Stimulated activated CD4-positive, alpha-beta T cell treated with anti-CD3 and anti-CD28 coated beads, Interleukin-2, amount 100 ng/mL, for 48 hours (primary cell): ENCODE data around the gene SCNN1A.
A peak's percentile ranks its signal among the peaks of the same experiment; 100 is the strongest.

ENCODE experiments used
- DNase-seq, 2 donors: peaks; one replicate each; pipeline ENCODE4 v3.0.0-alpha.2; 2020

SCNN1A gene

DNA sequence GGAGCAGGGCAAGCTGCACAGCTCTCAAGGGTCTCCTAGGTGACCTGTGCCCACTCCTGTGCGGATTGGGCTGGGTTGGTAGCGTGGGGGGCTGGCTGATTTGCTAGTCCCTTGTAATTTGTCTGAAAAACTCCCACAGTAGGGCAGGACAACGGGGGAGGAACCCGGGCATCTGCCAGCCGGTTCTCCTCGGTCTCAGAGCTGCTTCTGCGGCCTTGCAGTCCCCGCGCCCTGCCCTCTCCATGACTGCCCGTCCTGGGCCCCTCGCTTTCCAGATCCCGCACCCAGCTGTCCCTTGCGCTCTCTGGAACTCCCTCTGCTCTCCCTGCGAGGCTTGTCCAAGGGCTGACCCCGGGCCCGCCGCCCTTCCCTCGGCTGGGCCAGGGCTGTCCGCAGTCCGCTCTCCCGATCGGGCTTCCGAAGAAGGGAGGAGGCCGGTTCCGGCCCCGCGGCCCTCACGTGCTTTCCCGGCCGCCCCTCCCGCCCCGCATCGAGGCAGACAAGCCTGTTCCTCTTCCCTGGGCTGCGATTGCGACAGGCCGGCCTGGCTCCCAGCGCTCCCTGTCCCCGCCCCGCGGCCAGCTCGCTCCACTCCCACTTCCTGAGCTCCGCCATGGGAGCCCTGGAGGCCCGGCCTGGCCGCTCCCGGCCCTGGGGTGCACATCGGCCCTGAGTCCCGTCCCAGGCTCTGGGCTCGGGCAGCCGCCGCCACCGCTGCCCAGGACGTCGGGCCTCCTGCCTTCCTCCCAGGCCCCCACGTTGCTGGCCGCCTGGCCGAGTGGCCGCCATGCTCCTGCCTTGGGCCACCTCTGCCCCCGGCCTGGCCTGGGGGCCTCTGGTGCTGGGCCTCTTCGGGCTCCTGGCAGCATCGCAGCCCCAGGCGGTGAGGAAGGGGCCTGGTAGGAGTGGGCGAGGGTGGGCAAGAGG lies 8.5 kb upstream of the SCNN1A start, which contains the start of gene LTBR:
LTBR (plus strand) TSS at position 591 of the 927 bp plus-strand sequence; CDS start at position 788, 197 bp downstream.
- peak in 1 of 2 donors; percentile 26 for DNase-seq

DNA sequence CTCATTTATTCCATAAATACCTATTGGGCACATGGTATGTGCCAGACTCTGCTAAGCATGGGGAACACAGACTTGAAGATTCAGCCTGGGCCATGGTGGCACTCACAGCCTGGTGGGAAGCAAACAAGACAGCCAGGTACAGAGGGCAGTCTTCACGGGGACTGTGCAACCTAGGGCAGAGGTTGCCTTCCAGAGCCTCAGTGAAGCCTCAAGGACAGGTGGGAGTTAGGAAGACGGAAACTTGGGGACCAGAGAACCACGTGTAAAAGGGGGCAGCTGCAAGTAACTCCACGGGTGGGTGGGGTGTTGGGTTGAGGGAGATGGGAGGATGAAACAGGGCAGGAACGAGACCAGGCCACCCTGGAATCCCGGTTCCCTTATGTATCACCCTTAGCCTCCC lies 7.6 kb upstream of the SCNN1A start:
- DNase-seq, result no peak

DNA sequence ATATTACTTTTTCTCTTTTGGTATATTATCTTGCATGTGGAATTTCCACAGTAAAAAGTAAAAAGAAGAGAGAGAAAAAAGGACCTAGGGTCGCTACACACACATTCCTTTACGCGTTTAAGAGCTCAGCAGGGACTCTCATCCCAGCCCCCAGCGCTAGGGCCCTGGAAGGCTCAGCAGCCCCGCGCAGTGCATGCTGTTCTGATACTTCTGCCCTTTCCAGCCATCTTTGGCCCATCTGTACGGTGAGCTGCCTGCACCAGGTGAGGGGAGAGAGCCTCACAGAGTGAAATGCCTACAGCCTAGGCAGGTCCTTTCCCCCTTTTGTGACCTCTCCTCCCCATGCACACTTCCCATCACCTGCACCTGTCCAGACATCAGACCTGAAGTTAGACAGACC lies 7.0 kb upstream of the SCNN1A start:
- DNase-seq, result no peak

DNA sequence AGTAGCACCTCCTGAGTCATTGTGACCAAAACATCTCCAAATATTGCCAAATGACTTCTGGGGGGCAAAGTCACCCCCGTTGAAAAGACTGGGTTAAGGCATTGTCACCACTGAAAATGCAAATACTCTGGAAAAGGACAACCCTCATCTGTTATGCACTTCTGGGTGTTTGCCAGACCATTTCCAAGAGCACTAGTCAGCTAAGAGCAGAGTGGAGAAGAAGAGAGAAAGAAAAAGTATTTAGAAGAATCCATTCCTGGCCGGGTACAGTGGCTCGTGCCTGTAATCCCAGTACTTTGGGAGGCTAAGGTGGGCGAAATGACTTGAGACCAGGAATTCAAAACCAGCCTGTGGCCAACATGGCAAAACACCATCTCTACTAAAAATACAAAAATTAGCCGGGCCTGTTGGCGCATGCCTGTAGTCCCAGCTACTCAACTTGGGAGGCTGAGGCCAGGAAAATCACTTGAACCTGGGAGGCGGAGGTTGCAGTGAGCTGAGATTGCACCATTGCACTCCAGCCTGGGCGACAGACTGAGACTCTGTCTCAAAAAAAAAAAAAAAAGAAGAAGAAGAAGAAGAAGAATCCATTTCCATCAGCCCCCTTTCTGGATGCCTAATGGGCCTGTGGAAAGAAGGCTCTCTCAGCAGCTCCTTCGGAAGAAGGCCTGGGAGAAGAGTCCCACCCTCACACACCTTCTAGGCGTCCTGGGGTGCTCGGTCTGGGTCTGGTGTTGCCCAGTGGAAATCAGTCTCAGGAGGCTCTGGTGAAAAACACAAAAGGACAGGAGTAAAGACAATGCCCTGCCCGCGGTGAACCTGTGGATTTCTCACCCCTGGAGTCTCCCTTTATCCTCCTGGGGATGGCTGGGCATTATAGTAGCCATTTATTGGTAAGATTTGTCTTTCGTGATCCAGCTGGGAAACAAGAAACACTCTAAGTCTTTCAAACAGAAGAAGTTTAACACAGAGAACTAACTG lies 5.1 kb upstream of the SCNN1A start:
- no peak for DNase-seq

DNA sequence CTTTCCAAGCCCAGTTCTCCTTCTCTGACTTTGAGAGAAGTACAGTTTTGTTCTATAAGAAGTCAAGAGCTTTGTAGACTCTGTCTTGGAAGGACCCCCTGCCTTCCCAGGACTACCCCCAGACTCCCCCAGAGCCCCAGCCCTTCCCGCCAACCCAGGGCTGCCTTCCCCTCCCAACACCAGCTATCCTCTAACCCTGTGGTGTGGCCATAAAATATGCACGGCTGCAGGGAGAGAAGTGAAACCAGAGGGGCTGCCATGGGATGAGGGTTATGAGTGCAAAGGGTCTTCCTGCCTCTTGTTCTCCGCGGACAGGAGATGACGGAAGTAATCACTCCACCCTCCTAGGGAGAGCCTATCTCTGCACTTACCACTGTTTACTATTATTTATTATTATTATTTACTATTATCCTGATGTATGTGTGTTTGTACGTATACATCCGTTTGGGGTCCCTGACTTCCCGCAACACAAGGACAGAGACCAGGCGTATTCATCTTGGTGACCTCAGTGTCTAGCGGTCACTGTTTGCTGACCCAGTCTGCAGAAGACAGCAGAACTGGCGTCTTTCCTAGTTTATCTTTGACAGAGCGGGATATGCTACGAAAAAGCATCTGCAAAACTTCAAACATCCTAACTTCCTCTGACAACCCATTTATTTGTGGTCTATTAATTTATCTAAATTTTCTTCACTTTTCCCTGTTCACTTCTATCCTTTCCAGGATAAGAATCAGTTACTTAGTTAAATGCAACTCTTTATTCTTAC lies 3.5 kb upstream of the SCNN1A start:
- no peak for DNase-seq

DNA sequence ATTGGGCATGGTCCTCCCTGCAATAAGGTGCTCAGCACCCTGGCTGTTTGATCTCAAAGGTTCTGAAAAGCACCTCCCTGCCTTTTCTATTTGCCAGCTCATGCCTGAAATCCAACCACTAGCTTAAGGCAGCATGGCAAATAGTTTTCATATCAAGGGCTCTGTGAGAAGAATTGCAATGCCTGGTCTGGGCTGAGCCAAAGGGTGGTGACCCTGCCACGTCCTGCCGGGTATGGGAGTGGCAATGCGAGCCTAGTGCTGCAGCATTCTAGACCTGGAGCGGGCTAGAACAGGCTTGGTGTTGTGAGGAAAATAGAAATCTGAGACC lies 2.3 kb upstream of the SCNN1A start:
- DNase-seq, result no peak

DNA sequence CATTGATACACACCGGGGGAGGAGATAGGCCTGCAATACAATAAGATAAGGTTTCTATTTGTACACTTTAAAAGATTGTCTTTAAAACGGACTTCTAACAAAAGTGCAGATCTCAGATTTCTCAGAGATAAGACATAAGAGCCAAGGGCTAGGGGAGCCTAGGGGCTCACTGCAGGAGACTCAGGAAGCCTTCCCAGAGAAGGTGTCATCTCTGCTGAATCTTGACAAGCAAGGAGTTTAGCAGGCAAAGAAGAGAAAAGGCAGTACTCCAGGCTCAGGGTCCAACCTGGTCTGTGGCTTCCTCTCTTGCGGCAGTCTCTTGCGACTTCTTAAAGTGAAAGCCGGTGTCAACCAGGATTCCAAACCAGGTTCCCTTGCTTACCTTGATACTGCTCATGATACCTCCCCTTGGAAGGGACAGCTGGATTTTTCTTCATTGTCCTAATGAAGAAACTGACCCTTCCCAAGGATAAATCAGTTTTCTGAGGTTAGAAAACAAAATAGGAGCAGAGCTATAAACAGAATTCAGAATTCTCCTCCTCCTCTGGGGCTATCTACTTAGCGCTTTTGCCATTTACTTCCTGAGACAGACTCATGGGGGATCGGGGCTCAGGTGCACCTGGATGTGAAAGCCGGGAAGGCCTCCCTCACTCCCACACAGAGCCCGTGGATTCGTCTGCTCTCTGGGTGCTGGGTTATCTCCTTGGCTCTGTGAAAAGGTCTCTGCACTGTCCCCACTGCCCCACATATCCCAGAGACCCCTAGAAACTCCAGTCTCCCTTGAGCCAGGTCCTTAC lies 1.7 kb upstream of the SCNN1A start:
- DNase-seq, result no peak

DNA sequence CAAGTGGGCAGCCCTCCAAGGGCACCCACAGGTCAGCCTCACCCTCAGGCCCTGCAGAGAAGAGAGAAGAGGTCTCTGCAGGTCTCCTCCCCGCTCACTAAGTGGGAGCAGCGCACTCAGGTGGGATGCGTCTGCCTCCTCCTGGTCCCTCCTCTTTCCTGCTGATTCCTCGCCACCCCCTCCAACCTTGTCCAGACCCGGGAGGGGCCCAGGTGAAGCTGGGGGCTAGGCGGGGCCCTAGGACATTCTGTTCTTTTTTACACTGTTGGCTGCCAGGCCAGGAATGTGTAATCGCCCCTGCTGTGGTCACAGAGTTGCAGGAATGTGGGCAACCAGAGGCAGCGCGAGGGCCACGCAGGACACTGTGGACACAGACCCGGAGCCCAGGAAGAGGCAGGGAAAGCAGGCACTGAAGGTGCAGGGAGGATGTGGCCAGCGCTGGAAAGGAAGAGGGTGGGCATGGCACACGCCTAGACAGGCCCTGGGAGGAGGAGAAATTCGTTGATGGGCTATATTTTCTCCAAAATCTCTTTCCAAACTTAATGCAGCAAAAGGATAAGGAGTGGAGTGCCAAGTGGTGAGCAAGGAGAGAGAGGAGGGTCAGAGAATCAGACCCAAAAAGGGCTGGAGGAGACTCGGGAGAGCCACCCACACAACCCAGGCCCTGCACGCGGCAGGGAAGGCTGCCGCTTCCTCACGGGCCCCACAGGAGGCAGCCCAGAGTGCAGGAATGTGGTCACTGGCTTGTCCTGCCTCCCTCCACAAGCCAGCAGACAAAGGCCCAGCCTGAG lies 911 bp upstream of the SCNN1A start:
- DNase-seq, result no peak

DNA sequence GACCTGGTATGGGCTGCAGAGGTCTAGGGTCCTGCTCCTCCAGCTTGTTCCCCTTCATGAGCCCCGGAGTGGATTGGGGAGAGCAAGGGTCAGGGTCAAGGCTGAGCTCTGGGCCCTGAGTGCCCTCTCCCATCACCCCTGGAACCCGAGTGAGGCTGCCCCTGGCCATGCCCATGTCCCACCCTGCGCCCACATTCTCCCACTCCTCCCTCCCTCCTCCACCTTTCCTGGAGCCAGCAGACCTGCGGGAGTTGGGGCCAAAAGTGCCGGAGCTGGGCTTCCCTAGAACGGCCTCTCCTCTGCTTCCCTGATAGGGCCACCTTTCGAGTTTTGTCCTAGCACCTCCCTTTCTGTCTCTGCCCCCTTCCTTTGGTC lies 590 bp downstream of the SCNN1A start:
- no peak for DNase-seq

DNA sequence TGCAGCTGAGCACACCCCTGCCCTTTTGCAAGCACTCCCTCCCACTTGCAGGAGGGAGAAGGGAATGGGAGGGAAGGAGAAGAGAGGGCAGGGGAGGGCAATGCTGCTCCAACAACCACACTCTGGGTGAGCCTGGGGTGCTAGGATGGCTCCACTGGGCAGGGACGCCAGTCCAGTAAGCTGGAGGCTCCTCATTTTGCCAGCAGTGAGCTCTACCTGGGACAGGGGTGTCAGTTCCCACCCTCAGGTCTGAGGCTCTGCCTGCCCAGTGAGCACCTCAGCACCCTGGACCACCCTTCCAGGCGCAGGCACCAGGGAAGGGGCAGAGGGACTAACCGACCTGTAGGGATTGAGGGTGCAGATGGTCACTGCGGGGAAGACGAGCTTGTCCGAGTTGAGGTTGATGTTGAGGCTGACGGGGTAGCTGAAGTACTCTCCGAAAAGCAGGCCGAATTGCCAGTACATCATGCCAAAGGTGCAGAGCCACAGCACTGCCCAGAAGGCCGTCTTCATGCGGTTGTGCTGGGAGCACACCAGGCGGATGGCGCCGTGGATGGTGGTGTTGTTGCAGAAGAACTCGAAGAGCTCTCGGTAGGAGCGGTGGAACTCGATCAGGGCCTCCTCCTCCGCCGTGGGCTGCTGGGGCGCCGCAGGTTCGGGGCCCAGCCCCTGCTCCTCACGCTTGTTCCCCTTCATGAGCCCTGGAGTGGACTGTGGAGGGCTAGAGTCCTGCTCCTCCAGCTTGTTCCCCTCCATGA lies 1.2 kb downstream of the SCNN1A start:
- DNase-seq, result no peak

DNA sequence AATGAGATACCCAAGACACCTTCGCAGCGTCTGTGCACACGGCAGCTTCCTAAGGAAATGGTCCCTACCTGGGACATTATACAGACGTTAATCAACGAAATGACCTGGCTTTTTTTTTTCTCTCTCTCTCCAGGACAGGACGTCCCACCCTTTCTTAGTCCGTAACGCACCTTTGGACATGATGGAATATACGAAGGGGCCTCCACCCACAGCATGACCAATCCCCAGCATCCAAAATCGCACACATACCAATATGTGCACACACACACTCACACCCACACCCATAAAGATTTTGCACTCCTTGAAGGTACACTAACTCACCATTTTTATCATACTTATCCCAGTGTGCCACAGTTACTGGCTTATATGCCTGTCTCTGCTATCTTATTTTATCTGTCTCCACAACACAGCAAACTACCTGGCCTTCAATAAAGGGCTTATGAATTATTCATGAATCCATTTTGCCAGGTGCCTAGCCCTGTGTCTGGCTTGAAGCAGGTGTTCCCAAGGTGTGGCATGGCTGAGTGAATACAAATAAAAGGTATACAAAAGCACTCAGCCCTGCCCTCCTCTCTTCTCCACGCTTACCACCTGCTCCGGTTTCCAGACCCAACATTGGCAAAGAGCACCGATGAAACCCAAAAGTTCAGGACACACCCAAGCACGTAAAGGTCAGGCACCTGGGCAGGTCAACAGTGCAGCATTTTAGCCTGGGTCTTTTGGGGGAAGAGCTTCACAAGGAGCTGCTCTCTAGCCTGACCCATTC lies 2.2 kb downstream of the SCNN1A start:
- no peak for DNase-seq

DNA sequence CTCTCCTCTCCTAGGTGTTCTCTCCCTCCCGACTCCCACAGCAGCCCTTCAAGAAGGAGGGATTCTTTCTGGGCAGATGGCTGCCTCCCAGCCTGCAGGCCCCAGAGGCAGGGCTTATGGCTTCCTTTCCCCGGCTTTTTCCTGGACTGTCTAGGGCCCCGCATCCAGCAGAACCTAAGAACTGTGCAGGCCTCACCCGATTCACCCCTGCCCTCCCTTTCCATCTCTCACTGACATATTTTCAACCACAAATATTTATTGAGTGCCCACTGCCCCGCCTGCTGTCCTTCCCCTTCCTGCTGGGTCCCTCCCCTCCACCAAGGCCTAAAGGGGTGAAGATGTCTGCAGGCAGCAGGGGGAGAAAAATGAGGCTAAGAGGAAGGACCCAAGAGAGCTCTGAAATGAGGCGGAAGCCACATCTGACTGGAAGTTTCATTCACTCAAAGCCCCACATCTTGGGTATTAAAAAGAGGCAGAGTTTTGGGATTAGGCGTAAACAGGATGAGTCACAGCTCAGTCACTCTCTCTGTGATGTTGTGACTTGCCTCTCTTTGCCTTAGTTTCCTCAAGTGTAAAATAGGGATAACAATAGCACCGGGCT lies 2.9 kb downstream of the SCNN1A start:
- DNase-seq, result no peak

DNA sequence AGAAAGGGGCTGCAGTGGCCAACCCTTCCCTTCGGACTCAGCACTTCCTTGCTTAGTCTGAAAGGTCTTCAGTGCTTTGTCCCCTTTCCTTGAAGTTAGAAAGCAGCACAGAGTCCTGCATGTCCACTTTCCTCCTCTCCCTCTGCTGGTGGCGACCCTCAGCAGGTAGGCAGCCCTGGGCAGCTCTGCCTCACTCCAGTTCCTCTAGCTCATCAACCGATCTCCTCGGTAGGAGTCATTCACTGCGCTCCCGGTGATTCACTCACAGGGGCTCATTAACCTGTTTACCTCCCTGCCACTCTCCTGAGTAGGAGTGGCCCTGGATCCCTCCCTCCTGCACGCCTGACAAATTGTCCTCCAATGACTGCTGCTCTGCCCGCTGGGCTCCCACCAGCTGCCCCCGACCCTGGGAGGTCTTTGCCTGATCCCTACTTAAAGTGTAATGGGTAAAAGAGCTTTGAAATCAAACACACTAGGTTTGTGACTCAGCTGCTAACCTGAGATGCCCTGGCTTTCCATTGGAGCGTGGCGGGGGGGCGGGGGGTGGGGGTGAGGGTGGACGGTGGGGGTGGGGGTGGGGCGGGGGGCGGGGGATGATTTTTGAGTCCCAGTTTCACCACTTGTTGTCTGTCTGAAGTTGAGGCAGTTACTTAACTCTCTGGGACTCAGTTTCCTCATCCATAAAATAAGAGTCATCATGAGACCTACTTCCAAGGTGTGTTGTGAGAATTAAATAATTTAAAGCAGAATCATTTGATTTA lies 4.2 kb downstream of the SCNN1A start:
- no peak for DNase-seq

DNA sequence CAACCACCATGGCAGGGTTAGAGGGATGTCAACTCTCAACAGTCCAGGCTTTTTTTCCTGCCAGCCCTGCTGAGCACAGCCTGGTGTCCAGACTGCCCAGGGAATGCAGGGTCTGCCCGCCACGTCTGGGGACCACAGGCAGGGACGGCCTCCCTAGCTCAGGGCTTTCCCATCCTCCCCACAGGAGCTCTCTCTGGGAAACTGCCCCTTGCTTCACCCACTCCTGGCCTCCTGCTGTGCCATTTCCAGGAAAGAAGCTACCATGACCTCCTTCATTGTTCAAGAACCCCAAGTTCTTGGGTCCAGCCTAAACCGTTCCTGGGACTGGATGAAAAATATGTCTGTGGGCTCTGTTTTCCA lies 4.8 kb downstream of the SCNN1A start:
- no peak for DNase-seq

DNA sequence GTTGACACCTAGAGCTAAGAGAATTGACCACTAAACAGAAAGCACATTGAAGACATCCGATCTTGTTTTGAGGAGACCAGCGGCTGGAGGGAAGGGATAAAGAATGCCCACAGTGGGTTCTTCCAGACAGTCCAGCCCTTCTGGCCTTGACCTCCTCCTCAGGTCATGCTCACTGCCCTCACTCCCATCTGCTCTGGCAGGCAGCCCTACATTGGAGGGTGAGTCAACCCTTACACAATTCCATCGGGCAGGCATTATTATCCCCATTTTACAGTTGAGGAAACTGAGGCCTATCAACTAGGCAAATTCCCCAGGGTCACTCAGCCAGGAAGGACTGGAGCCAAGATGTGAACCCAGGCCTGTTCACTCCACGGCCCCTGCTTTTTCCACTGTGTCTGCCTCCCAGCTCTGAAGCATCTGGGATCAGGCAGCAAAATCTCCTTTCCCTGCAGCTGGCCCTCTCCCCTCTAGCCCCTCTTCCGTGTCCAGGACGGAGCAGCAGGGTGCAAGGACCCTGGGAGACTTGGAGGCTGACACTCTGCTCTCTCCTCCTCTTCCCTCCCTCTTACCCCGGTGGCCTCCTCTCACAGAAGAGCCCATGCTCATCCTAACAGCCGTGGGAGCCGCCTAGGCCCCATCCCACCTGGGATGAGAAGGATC lies 5.3 kb downstream of the SCNN1A start:
- DNase-seq, result no peak

DNA sequence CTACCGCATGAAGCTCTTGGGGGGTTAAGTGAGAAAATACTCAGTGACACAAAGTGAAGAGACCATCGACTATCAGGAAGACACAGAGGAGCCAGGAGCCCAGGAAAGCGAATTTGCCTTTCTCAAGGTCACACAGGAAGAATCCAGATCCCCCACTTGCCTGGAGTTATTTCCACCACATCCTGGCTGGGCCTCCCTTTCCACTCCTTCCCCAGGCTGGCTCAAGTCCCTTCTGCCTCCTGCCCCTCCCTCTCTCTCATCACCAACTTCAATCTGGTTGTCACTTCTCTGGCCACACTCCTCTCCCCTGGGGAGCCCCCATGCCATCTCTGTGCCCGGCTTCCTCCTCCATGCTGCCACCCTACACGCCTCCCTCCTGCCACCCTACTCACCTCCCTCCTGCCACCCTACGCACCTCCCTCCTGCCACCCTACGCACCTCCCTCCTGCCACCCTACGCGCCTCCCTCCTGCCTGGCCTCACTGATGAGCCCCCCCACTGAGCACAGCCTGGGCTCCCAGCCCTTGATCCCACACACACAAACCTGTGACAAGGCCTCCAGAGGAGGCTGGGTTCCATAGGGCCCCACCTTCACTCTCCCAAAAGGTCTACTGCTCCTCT lies 6.3 kb downstream of the SCNN1A start:
- no peak for DNase-seq
